HG02970 (cell line): ENCODE results near the gene TARBP2.
"Not testable (repeated sequence)": the region's sequence is repeated elsewhere in the genome, so short reads cannot be mapped to it uniquely, and the experiment has no call there.

Experiments
- ATAC-seq: cut with Tn5 transposase; IDR thresholded peaks from one replicate; pipeline ENCODE4 v1.9.1; 2021; ENCODE audit warnings: mild to moderate bottlenecking, moderate library complexity, moderate number of reproducible peaks; ENCODE audit not compliant: unreplicated experiment, low FRiP score

TARBP2 gene

DNA sequence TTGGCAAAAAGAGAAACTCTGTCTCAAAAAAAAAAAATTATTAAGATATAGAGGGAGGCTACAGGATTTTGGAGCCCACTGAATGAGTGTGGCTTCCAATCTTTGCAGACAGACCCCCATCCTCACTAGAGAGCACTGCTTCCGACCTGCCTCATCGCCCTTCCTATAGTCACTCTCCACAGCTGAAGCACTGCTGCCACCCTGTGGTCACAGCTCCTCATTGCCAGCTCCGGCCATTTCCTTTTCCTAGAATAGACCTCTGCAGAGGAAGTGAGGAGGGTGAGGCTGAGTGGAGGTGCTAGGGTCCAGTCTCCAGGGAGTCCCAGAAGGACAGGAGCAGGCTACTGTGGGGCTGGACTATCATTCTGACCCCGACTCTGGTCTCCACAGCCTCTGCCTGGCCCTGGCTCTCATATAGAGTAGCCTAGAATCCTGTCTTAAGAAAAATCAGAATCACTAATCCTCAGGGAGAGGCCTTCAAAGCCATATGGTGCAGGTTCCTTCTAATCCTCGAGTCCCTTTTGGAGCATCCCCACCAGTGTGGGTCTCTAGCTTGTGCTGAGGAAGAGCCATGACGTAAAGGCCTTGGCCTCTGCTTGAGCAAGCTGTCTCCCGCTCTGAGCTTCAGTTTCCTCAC, 7.6 kb downstream of the TARBP2 start:
- no peak for ATAC-seq

DNA sequence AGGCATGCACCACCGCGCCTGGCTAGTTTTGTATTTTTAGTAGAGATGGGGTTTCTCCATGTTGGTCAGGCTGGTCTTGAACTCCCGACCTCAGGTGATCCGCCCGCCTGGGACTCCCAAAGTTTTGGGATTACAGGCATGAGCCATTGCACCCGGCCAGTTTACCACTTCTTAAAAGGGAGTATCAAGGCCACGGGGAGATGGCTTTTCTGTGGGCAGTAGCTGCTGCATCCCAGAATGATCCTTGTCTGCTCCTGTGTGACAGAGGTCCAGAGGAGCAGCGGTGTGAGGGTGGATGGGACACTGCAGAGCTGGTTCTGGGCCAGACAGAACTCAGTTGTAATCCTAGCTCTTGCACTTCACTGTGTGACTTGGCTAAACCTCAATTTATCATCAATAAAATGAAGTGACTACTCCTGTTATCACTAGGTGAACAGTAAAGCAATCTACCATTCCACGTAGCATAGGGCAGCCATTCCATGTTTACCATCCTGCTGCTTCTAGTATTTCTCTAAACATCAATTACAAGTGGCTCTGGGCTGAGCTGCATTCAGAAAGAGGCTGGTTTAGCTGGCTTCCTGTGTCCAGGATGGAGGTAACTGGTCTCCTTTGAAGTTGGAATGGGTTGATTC, 9.2 kb downstream of the TARBP2 start:
- no peak for ATAC-seq

GRCh38 chr12:53513712-53514410, 12.8 kb downstream of the TARBP2 start:
- no peak for ATAC-seq

DNA sequence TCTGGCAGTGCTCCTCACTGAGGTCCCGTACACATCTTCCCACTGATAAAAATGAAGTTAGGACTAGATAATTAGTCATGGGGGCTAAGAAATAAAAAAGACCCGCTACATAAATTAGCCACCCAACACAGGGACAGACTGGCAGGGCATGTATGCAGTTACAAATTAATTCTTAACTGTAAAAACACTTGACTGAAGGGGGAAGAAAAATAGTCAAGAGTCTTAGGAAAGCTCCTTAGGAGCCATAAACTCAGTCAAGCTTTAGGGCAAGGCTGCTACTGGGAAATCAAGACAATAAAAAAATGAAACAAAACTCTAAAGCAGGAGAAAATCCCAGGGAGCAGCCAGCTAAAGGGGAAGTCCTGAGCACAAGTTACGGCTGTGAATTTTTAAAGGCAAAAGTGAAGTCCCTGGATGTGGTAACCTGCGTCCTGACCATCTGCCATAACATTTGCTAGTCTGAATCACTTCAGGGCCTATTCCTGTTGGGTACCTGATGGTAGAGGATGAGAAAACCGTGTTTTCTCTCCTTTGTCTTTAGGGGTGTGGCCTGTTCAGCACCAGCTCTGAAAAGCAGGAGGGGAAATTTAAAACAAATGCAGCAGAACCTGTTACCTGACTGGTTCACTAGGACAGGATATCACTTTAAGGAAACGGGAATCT, 13.7 kb downstream of the TARBP2 start:
- ATAC-seq, result no peak

DNA sequence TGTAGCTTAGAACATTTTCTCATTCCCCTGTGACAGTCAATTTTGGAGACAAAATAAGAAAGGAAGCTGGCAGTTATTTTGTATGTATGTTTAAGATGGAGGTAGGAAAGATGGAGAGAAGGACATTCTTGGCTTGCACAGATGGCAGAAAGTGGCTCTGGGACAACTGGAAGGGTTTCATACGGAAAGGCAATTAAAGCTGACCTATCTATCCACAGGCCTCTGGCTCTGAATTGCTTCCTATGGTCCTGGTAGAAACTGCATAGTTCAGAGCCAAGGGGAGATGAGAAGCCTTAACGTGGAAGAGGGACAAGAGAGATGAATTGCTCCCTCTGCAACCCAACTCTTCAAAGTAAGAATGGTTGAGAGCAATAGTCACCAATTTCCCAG, 14.2 kb downstream of the TARBP2 start:
- ATAC-seq, result no peak

DNA sequence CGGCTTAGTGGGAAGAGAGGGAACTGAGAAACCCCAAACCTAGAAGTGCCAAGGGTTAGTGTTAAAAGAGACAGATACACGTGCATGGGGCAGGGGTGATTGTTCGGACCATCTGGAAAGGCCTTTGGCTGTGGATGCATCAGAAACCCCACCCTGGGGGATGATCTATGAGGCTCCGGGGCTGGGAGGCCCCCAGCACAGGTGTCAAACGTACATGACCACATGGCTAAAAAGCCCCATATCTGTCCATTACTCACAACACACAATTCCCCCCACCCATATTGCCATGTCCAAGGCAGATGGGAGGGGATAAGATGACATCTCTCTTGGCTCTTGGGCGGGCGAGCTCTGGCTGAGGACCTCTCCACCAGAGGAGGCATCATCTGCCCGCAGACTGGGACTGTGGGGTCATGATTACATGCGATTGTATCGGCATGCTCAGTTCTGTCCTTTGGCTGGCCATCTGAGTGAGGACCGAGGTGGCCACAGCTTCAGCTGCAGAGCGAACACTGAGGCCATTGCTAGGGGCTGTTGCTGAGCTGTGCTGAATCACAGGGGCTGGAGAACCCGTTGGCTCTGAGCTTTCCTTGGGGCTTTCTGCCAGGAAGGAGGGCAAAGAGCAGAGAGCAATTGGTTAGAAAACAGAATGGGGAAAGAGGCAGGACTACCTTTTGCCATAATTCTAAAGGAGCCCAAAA, 15.8 kb downstream of the TARBP2 start:
- no peak for ATAC-seq

DNA sequence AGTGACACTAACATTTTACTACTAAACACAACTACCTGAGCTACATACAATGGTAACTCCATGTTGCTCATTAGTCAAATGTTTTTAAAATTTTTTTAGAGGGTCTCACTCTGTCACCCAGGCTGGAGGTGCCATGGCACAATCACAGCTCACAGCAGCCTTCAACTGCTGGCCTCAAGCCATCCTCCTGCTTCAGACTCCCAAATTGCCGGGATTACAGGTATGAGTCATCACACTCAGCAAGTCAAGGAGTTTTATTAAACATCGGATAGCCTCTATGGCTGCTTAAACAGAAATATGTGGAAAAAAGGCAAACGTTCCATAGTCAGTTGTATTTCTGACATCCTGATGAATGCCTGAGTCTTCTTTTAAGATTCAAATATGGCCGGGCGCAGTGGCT, 17.3 kb downstream of the TARBP2 start:
- no peak for ATAC-seq

GRCh38 chr12:53523131-53523530, 22.0 kb downstream of the TARBP2 start:
- ATAC-seq, result no peak

- ATAC-seq, result no peak
Measured at GRCh38 chr12:53524476-53524875, 23.4 kb downstream of the TARBP2 start.

GRCh38 chr12:53530061-53530460, 29.0 kb downstream of the TARBP2 start:
- no peak for ATAC-seq

- ATAC-seq, result no peak
Measured at GRCh38 chr12:53530920-53531319, 29.8 kb downstream of the TARBP2 start.

- ATAC-seq, result no peak
Measured at GRCh38 chr12:53532021-53532420, 30.9 kb downstream of the TARBP2 start.

- ATAC-seq, result no peak
Measured at GRCh38 chr12:53532524-53533445, 31.7 kb downstream of the TARBP2 start.

DNA sequence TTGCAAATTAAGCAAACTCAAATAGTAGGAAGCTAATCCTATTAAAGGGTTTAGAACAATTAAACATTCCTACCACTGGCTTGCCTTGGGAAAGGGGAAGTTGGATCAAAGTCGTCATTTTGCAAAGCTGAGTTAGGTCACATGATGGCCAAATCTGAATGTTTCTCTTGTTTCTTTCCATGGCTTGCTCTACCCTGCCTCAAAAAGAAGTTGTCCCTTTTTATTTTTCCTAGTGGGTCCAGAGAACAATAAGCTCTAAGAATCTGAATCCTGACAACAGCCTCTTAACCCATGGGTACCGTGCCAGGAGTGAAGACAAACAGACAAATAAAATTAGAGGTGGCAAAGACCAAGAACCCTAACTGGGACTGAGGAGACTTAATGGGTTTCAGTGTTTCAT, 32.4 kb downstream of the TARBP2 start:
- no peak for ATAC-seq

DNA sequence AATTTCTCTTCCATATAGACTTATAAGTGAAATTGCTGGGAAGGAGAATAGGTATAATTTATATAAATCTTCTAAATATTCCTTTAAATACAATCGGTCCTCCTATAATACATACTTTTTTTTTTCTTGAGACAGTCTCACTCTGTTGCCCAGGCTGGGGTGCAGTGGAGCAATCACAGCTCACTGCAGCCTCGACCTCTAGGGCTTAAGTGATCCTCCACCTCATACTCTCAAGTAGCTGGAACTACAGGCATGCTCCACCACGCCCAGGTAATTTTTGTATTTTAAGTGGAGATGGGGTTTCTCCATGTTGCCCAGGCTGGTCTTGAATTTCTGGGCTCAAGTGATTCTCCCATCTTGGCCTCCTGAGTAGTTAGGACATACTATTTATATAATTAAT, 35.9 kb downstream of the TARBP2 start:
- no peak for ATAC-seq

DNA sequence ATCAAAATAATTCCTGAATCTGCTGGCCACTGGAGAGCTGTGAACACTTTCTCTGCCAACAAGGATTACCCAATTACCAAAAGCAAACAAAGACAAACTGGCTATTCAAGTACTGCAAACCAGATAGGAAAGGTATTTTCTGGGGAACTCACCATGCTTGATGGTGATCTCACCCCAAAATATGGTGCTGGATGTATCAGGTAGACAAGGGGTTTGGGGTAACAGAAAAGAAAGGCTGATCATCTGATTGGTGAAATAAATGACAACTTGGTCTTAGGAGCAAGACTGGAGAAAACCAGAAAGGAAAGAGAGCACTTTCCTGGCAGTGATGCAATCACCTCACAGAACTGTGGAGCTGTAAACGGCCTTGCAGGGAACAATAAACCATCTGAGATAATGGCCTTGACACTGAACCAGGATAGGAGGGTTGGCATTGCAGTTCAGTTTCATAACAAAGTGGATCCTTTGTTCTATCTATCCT, 37.2 kb downstream of the TARBP2 start:
- ATAC-seq, result no peak

DNA sequence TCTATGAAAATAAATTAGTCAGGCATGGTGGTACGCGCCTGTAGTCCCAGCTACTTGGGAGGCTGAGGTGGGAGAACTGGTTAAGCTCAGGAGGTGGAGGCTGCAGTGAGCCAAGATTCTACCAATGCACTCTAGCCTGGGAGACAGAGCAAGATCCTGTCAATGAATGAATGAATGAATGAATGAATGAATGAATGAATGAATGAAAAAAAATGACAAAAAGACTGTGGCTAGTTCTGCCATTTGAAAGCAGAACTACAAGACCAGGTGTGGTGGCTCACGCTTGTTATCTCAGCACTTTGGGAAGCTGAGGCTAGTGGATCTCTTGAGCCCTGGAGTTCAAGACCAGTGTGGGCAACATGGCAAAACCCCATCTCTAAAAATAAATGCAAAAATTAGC, 38.4 kb downstream of the TARBP2 start:
- no peak for ATAC-seq

- ATAC-seq, result no peak
Measured at GRCh38 chr12:53543539-53543938, 42.5 kb downstream of the TARBP2 start.

DNA sequence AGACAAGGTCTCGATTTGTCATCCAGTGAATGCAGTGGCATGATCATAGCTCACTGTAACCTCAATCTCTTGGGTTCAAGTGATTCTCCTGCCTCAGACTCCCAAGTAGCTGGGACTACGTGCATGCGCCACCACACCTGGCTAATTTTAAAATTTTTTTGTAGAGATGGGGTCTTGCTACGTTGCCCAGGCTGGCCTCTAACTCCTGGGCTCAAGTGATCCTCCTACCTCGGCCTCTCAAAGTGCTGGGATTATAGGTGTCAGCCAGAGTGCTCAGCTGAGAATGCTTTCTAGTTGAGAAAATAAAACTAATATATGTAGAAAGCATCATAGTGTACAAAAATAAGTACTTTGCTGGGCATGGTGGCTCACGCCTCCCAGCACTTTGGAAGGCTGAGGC, 47.3 kb downstream of the TARBP2 start:
- ATAC-seq, result not testable (repeated sequence)

DNA sequence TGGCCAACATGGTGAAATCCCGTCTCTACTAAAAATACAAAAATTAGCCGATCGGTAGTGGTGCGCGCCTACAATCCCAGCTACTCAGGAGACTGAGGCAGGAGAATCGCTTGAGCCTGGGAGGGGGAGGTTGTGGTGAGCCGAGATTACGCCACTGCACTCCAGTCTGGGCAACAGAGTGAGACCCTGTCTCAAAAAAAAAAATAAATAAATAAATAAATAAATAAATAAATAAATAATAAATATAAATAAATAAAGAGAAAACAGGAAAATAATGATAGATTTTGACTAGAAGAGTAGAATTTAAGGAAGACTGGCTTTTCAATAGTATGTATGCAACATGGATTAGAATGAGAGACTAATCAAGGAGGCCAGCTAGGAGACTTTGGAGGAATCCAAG, 49.0 kb downstream of the TARBP2 start:
- not testable (repeated sequence) for ATAC-seq
